Stimulated activated CD4-positive, alpha-beta T cell treated with anti-CD3 and anti-CD28 coated beads, TNF-alpha, amount 100 ng/mL, for 48 hours (primary cell): ENCODE results near the gene SLC15A2.
"Not testable (repeated sequence)": the region's sequence is repeated elsewhere in the genome, so short reads cannot be mapped to it uniquely, and the experiment has no call there.

Source experiments
- DNase-seq, 3 donors: peaks; one replicate each; pipeline ENCODE4 v3.0.0-alpha.2; 2020; ENCODE audit warnings: low read depth in 3 of 3

Gene SLC15A2

DNA sequence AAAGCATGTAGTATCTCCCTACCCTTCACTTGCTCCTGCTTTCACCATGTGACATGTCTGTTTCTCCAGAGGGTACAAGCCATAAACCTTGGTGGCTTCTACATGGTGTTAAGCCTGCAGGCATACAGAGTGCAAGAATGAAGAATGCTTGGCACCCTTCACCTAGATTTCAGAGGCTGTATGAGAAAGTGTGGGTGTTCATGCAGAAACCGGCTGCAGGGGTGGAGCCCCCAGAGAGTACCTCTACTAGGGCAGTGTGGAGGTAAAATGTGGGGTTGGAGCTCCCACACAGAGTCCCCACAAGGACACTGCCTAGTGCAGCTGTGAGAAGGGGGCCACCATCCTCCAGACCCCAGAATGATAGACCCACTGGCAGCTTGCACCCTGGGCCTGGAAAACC lies 32.2 kb downstream of the SLC15A2 start:
- no peak for DNase-seq

DNA sequence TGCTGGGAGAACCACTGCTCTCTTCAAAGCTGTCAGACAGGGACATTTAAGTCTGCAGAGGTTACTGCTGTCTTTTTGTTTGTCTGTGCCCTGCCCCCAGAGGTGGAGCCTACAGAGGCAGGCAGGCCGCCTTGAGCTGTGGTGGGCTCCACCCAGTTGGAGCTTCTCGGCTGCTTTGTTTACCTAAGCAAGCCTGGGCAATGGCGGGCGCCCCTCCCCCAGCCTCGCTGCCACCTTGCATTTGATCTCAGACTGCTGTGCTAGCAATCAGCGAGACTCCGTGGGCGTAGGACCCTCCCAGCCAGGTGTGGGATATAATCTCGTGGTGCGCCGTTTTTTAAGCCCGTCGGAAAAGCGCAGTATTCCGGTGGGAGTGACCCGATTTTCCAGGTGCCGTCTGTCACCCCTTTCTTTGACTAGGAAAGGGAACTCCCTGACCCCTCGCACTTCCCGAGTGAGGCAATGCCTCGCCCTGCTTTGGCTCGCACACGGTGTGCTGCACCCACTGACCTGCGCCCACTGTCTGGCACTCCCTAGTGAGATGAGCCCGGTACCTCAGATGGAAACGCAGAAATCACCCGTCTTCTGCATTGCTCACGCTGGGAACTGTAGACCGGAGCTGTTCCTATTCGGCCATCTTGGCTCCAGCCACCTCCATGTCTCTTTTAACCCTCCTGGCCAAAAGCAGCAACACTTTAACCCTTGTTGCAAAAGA lies 44.1 kb downstream of the SLC15A2 start:
- DNase-seq: not testable (repeated sequence)

DNA sequence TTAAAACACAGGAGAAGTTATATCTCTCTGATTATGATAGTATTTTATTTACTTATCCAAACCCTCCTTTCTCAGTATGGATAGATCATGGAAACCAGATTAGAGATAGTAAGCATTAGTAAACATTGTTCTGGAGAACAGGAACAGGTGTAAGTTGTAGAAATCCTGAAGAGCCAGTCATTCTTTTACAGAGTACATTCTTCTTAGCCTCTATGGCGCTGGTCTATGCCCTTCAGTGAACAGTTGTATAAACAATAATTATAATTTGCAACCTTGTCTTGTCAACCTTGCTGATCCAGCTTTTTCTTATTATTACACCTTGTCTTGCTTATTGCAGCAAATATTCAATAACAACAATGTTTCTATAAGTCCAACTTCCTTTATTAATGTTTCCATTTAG lies 47.4 kb downstream of the SLC15A2 start:
- DNase-seq: no peak

DNA sequence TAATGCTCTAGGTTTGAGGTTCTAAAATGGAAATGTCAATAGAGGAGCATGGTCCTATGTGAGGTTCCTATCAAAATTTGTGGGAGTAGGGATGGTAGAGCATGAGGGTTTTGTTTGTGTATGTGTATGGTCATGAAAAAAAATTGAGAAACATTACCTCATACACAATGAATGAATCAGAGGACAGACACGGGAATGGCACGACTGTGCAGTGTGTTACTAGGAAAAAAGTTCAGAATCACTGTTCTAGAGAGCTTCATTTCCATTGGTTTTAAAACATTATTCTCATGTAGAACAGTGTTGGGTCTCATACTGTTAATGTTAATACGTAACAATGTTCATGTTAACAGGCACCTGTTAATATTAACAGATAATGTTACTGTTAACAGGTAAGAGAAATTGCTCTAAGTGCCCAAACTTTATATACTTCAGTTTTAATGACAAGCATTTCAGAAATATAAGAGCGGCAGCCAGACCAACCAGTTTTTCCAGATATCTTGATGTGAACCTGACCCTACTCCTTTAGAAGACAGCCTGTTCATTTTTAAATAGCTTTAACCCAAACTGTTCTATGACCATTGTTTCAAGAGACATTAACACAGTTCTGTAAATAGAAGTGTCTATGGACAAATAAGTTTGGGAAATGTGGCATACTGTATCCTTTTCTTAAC lies 48.0 kb downstream of the SLC15A2 start:
- DNase-seq: no peak

DNA sequence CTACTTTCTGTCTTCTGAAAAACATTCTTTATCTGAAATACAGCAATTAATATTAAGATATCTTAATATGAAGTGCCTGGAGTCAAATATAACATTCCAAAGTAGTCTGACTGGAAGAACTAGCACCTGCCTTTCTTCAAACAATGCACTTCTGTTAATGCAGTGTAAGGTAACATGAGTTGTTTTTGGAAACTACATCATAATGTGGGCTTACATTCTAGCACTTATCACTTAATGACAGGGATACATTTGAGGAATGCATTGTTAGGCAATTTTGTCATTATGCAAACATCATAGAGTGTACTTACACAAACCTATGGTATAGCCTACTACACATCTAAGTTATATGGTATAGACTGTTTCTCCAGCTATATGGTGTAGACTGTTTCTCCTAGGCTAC lies 49.2 kb downstream of the SLC15A2 start:
- DNase-seq: no peak

DNA sequence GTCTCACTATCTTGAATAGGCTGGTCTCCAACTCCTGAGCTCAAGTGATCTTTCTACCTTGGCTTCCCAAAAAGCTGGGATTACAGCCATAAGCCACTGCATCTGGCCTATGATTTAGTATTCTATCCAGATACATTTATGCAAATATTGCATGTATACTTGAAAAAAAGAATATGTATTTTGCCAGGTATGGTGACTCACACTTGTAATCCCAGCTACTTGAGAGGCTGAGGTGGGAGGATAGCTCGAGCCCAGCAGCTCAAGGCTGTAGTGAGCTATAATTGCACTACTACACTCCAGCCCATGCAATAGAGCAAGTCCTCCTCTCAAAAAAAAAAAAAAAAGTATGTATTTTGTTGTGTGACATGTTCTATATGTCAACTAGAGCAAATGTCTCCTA lies 54.4 kb downstream of the SLC15A2 start:
- DNase-seq: no peak

DNA sequence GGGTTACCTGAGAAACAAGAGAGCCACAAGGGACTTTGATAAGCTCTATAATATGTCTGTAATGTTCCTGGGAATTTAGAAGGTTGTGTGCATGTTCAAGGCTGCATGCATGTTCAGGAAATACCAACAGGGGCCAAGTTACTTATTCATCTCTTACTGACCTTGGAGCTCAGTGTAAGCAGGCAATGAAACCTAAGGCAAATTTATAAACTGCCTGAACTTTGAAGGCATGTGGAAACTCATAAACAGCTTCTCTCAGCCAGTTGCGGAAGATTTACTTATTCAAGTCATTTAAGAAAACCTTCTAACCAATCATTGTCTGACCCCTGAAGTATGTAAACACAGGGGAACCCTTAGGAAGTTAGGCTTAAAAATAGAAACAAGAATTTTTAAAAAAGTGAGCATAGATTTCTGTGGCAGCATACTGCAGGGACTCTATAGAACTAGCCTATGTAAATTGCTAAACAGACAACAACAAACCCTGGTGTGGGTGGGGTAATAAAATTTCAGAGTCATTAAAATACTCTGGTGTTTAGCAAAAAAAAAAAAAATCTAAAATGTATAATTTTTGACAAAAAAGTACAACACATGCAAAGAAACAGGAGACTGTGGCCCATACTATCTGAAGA lies 57.2 kb downstream of the SLC15A2 start:
- no peak for DNase-seq

DNA sequence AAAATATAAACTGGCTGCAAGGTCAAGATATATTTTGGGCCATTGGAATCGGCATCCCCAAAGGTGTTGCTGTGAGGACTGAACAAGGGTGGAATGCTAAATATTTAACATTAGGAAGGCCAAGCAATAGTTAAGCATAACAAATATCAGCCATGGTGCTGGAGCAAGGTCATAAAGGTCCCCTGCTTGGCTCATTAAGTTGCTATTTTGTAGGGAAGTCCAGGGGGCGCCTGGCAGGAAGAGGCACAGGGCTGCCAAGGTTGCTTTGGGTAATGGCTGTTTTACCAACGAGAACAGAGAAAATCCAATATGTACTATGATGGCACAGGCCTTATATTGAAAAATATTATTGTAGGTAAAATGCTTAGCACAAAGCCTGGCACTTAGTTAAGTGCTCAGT lies 62.2 kb downstream of the SLC15A2 start:
- no peak for DNase-seq

DNA sequence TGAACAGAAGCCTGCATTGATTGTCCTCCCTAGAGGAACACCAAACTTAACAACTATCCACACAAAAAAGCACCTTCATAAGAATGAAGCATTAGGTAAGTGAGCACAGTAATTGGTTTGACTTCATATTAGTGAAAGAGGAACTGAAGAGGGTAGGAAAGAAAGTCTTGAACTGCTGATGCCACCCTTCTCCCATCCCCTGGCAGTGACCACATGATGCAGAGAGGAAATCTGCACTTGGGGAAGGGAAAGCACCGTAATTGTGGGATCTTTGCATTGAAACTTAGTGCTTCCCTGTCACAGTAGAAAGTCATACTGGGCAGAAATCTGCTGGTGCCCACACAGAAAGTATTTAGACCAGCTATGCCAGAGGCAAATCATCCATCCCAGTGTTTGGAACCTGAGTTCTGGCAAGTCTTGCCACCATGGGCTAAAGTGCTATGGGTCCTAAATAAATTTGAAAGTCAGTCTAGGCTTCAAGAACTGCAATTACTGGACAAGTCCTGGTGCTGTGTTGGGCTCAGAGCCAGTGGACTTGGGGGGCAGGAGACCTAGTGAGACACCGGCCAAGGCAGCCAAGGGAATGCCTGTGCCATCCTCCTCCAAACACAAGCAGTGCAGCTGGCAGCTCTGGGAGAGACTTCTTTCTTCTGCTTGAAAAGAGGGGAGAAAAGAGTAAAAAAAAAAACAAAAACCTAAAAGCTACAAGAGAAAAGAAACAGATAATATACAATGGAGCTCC lies 63.6 kb downstream of the SLC15A2 start:
- no peak for DNase-seq

DNA sequence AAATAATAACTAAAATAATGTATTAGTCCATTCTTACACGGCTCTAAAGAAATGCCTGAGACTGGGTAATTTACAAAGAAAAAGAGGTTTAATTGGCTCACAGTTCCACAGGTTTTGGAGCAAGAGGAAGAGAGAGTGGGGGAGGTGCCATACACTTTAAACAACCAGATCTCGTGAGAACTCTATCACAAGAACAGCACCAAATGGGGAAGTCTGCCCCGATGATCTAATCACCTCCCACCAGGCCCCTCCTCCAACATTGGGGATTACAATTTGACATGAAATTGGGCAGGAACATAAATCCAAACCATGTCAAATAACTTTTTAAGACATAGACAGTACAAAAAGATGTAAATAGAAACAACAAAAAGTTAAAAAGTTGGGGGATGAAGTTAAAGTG lies 64.6 kb downstream of the SLC15A2 start:
- DNase-seq: no peak

DNA sequence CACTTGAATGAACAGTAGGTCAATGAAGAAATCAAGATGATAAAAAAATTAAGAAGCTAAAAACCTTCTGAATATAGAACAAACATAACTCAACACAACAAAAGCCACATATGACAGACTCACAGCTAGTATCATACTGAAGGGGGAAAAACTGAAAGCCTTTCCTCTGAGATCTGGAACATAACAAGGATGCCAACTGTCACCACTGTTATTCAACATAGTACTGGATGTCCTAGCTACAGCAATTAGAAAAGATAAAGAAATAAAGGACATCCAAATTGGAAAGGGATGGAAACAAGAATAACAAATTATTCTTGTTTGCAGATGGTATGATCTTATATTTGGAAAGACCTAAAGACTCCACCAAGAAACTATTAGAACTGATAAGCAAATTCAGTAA lies 67.1 kb downstream of the SLC15A2 start:
- DNase-seq: no peak

DNA sequence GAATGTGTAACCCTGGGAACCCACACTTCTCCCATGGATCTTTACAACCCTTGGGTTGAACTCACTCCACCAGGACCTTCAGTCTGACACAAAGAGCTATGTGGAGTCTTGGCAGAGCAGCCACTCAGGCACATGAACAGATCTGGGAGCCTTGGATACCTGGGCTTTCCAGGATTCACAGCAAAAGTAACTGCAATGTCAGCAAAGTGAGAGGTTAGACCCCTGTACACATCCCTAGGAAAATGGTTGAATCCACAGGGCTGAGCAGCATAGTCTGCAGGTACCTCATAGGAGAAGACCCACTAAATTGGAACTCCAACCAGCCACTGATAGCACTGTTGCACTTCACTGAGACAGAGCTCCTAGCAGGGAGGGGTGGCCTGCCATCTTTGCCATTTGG lies 68.2 kb downstream of the SLC15A2 start:
- no peak for DNase-seq

DNA sequence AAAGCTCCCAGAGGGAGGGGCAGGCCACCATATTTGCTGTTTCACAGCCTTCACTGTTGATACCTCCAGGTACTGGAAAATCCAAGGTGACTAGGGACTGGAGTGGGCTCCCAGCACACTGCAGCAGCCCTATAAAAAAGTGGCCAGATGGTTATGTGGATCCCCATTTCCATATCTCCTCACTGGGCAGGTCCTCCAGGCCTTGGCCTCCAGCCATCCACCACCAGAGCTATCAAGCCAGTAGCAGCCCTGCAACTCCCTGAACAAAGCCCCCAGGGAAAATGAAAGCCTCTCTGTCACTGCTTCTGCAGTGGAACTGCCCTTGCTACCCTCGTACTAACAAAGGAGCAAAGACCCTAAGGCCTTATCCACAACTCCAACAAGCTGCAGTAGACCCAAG lies 69.4 kb downstream of the SLC15A2 start:
- no peak for DNase-seq

DNA sequence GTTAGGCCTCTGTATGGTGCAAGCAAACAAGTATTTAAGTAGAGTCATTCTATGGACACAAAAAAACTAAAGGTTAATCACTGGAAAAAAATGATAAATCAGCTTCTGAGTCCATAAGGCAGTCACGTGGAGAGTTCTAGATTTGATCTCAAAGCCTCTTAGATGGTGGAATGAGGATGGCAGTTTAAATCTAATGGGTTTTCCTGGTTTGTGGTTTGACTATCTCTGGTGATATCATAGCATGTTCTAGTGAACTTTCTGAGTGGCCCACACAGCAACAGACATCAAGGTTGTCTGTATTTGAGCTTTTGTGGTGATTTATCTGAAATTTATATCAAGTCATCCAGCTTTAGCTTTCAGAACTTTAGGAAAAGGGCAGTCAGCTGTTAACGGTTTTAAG lies 75.4 kb downstream of the SLC15A2 start:
- DNase-seq: no peak

DNA sequence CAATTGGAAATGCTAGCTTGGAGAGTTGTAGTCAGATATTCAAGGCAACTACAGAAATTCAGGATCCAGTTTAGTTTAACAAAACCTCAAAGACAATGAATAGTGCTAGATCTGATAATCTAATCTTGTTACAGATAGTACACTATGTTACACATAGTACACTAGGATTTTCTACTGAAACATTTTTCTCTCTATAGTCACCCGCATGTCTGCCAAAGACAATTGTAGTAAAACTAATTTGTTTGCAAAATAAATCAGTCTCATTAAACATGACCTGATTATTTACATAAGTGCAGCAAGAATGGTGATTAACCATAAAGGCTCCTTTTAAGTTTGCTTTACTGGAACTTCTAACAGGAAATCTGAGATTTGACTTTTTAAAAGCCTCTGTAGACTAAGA lies 75.8 kb downstream of the SLC15A2 start:
- no peak for DNase-seq

DNA sequence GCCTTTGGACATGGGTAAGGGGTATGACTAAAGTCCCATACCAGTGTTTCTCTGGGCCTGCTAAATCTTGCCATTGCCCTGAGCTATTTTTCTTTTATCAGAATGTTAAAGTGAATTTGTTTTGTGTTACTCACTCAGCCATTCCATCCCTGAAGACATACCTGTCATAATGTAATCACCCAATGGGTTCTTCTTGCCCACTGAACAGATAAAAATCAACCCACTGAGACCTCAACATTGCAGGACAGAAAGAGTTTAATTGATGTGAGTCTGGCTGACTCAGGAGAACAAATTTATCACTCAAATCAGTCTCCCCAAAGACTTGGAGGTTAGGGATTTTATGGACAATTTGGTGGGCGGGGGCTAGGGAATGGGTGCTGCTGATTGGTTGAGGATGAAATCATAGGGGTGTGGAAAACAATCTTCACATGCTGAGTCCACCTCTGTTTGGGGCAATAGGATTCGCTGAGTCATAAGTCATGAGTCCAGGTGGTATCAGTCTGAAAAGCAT lies 80.5 kb downstream of the SLC15A2 start:
- no peak for DNase-seq

DNA sequence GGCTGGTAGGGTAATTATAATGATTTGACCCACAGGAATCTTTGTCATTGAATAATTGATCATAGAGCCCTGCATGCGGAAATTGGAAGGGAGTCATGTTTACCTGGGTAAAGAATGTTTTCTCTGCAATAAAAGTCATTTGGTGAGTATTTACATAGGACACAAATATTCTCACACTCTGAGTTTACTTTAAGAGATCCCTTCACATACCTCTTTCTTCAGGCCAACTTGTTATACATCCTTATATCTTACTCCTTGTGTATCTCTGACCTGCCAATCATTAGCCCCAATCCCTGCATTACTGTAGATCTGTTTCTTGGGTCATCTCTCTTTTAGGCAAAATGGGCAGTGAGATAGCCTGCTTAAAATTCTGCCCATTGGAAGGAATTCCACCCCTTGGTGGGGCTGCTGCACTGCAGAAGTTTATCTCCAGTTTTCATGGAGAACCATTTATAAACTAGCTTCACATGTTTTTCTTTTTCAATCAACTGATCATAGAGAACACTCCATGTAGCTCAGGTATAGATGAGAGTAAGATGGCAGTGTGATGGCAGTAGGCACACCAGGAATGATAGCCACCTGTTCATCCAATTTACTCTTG lies 81.6 kb downstream of the SLC15A2 start:
- no peak for DNase-seq

DNA sequence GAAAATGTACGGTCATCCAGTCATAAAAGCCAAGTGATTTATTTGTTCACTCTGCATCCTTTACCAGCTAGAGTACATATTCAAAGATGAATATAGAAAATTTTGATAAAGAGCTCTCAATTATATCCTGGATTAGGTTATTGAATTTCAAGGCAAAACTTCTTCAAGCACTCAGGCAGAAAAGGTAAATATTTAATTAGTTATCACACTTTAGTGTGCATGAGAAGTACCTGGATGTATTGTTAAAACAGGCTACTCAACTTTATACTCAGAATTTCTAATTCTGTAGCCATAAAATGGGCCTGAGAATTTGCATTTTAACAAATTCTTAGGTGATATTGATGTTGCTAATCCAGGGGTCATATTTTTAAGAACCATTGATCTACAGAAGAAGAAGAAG lies 82.5 kb downstream of the SLC15A2 start:
- no peak for DNase-seq

DNA sequence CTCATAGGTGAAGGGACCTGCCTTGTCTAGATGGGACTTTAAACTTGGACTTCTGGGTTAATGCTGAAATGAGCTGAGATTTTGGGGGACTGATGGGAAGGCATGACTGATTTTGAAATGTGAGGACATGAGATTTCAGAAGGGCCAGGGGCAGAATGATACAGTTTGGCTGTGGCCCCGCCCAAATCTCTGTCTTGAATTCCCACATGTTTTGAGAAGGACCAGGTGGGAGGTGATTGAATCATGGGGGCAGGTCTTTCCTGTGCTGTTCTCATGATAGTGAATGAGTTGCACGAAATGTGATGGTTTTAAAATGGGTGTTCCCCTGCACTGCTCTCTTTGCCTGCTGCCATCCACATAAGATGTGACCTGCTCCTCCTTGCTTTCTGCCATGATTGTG lies 85.0 kb downstream of the SLC15A2 start:
- no peak for DNase-seq

DNA sequence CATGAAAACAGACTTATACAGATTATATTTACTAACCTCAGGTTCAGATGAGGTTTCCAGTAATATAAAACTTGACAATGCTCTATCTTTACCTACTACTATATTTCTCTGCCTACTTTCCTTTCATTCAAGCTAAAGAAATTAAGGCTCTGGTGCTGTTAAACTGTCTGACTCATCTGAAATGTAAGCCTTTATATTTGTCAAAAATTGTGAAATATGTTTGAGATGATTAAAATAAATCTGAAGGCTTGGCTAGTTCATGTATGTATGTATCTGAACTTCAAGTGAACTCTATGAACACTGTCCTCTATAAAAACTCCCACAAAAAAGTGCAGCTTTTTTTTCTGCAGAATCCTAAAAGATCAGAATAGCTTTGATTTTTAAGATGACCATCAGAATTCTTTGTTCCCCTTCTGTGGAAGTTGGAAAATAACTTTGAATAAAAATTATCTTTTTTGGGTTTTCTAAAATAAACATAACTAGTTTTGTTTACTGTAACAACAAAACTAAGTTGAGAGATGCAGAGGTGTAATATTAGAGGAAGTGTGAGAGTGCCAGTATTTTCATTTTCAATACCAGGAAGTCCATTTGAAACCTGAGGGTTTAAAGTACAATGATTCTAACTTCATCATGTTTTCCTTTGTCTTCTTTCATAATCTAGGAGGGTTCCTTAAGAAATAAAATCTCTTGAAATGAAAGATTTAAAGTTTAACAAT lies 85.7 kb downstream of the SLC15A2 start:
- no peak for DNase-seq

DNA sequence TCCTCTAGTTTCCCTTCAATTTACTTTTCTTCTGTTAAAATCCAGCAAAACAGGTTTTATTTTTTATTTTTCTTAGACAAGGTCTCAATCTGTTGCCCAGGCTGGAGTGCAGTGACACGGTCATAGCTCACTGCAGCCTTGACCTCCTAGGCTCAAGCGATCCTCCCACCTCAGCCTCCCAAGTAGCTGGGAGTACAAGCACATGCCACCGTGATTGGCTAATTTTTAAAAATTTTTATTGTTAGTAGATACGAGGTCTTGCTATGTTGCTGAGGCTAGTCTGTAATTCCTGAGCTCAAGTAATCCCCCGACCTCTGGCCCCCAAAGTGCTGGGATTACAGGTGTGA lies 86.2 kb downstream of the SLC15A2 start:
- DNase-seq: no peak
